ENCODE results near the gene TRPM3.

Gene TRPM3

GRCh38 chr9:70813141-70813540 lies 308.3 kb downstream of the TRPM3 start:
- no peak for DNase-seq

- DNase-seq = no peak
Observed at GRCh38 chr9:70811638-70812037, 309.8 kb downstream of the TRPM3 start.

- no peak for DNase-seq
Observed at GRCh38 chr9:70806875-70807274, 314.5 kb downstream of the TRPM3 start.

- no peak for DNase-seq
Observed at GRCh38 chr9:70805949-70806348, 315.5 kb downstream of the TRPM3 start.

GRCh38 chr9:70802758-70803436 lies 318.5 kb downstream of the TRPM3 start:
- no peak for DNase-seq

- no peak for DNase-seq
Observed at GRCh38 chr9:70802206-70802605, 319.2 kb downstream of the TRPM3 start.

GRCh38 chr9:70801181-70801829 lies 320.1 kb downstream of the TRPM3 start:
- no peak for DNase-seq

GRCh38 chr9:70798018-70798417 lies 323.4 kb downstream of the TRPM3 start:
- DNase-seq = no peak

GRCh38 chr9:70795841-70796240 lies 325.6 kb downstream of the TRPM3 start:
- DNase-seq = no peak

- DNase-seq = no peak
Observed at GRCh38 chr9:70792796-70793195, 328.6 kb downstream of the TRPM3 start.

- DNase-seq = no peak
Observed at GRCh38 chr9:70791936-70792335, 329.5 kb downstream of the TRPM3 start.

GRCh38 chr9:70789086-70789485 lies 332.3 kb downstream of the TRPM3 start:
- DNase-seq = no peak

- DNase-seq = no peak
Observed at GRCh38 chr9:70784456-70784855, 337.0 kb downstream of the TRPM3 start.

GRCh38 chr9:70778568-70778967 lies 342.9 kb downstream of the TRPM3 start:
- no peak for DNase-seq

GRCh38 chr9:70773579-70773978 lies 347.8 kb downstream of the TRPM3 start:
- DNase-seq = no peak

- no peak for DNase-seq
Observed at GRCh38 chr9:70772601-70773000, 348.8 kb downstream of the TRPM3 start.

GRCh38 chr9:70765946-70766345 lies 355.5 kb downstream of the TRPM3 start:
- DNase-seq = no peak

- DNase-seq = no peak
Observed at GRCh38 chr9:70761139-70761670, 360.2 kb downstream of the TRPM3 start.

GRCh38 chr9:70760228-70760627 lies 361.2 kb downstream of the TRPM3 start:
- DNase-seq = no peak

GRCh38 chr9:70753311-70753710 lies 368.1 kb downstream of the TRPM3 start:
- no peak for DNase-seq

GRCh38 chr9:70749066-70749465 lies 372.4 kb downstream of the TRPM3 start:
- DNase-seq = no peak

GRCh38 chr9:70747261-70747718 lies 374.1 kb downstream of the TRPM3 start:
- no peak for DNase-seq

GRCh38 chr9:70746760-70747159 lies 374.7 kb downstream of the TRPM3 start:
- no peak for DNase-seq

GRCh38 chr9:70746316-70746715 lies 375.1 kb downstream of the TRPM3 start:
- DNase-seq = no peak

Measured in NCI-H1436 treated with DMSO at 0.1 percent for 48 hours (cell line).